ENCODE data around the gene TCF3. TPM values are rescaled to one million over a fixed set of nuclear protein-coding genes. Genes with fewer than 3 reads are reported as not detected.

The TCF3 gene
- total and polyA plus RNA-seq, 9 donors, result 17.0 to 85.3 (median 60.7) TPM

- H3K4me3 ChIP-seq, result no peak overlapping the region
- 85 to 87% (median 86%) methylated on average over 30 to 32 of the region's 32 CpGs for WGBS, 3 donors
- H3K27me3 ChIP-seq, result no peaks in the 10 kb centered on the region
- no peak overlapping the region for H3K27ac ChIP-seq
- no peak for DNase-seq
- H3K9me3 ChIP-seq, result no peaks in the 10 kb centered on the region
- TF ChIP-seq POLR2A (IDR thresholded peaks at IDR 0.05), result no peak
- no peak for TF ChIP-seq CTCF (IDR thresholded peaks at IDR 0.05)
- no peak for TF ChIP-seq EP300 (IDR thresholded peaks at IDR 0.05)
- intact Hi-C loops (cut with DNase I), result no loop called here
- H3K36me3 ChIP-seq, result no peaks in the 10 kb centered on the region
- no peaks in the 10 kb centered on the region for H3K4me1 ChIP-seq (ENCODE audit: insufficient read depth)
These were observed 38.4 kb downstream of the TCF3 start for GRCh38 chr19:1613808-1614570.

- Histone ChIP-seq H3K4me1 (ENCODE audit: insufficient read depth) (no peaks in the 10 kb centered on the region), H3K4me3 (no peak overlapping the region), H3K9me3 (no peaks in the 10 kb centered on the region), H3K27me3 (no peaks in the 10 kb centered on the region), H3K27ac (no peak overlapping the region), H3K36me3 (no peaks in the 10 kb centered on the region)
- TF ChIP-seq CTCF (IDR thresholded peaks at IDR 0.05), result no peak
- no peak for TF ChIP-seq EP300 (IDR thresholded peaks at IDR 0.05)
- no peak for TF ChIP-seq POLR2A (IDR thresholded peaks at IDR 0.05)
- 72 to 82% (median 76%) methylated on average over 9 of the region's 9 CpGs for WGBS, 3 donors
- intact Hi-C loops (cut with DNase I), result no loop called here
- no peak for DNase-seq
These were observed 39.3 kb downstream of the TCF3 start for GRCh38 chr19:1613146-1613545.

GRCh38 chr19:1612114-1613086 is 40.0 kb downstream of the TCF3 start:
- TF ChIP-seq POLR2A (IDR thresholded peaks at IDR 0.05) (no peak), EP300 (IDR thresholded peaks at IDR 0.05) (no peak), CTCF (IDR thresholded peaks at IDR 0.05) (no peak)
- Histone ChIP-seq H3K9me3 (no peaks in the 10 kb centered on the region), H3K27me3 (no peaks in the 10 kb centered on the region), H3K27ac (no peak overlapping the region), H3K36me3 (no peaks in the 10 kb centered on the region), H3K4me3 (no peak overlapping the region), H3K4me1 (ENCODE audit: insufficient read depth) (no peaks in the 10 kb centered on the region)
- 85 to 87% (median 86%) methylated on average over 39 of the region's 39 CpGs for WGBS, 3 donors
- no peak for DNase-seq
- intact Hi-C loops (cut with DNase I), result no loop called here

- TF ChIP-seq POLR2A (IDR thresholded peaks at IDR 0.05), result no peak
- no peak for TF ChIP-seq CTCF (IDR thresholded peaks at IDR 0.05)
- no peak for TF ChIP-seq EP300 (IDR thresholded peaks at IDR 0.05)
- no peak overlapping the region for H3K4me3 ChIP-seq
- DNase-seq, result no peak
- peaks cover under 1% of the 10 kb centered on the region for H3K4me1 ChIP-seq (ENCODE audit: insufficient read depth)
- no peaks in the 10 kb centered on the region for H3K9me3 ChIP-seq
- no peak overlapping the region for H3K27ac ChIP-seq
- no peaks in the 10 kb centered on the region for H3K27me3 ChIP-seq
- WGBS, 3 donors, result 87 to 90% (median 90%) methylated on average over 15 of the region's 15 CpGs
- intact Hi-C loops (cut with DNase I), result no loop called here
- H3K36me3 ChIP-seq, result no peaks in the 10 kb centered on the region
These were observed 41.1 kb downstream of the TCF3 start for GRCh38 chr19:1611353-1611752.
